NCI-H2196 (cell line): ENCODE measurements around the gene TCFL5.

Source experiments
- DNase-seq: peaks from one replicate; lab custom pipeline; 2025; ENCODE audit not compliant: unreplicated experiment; lab: John Stamatoyannopoulos, UW

Gene TCFL5

DNA sequence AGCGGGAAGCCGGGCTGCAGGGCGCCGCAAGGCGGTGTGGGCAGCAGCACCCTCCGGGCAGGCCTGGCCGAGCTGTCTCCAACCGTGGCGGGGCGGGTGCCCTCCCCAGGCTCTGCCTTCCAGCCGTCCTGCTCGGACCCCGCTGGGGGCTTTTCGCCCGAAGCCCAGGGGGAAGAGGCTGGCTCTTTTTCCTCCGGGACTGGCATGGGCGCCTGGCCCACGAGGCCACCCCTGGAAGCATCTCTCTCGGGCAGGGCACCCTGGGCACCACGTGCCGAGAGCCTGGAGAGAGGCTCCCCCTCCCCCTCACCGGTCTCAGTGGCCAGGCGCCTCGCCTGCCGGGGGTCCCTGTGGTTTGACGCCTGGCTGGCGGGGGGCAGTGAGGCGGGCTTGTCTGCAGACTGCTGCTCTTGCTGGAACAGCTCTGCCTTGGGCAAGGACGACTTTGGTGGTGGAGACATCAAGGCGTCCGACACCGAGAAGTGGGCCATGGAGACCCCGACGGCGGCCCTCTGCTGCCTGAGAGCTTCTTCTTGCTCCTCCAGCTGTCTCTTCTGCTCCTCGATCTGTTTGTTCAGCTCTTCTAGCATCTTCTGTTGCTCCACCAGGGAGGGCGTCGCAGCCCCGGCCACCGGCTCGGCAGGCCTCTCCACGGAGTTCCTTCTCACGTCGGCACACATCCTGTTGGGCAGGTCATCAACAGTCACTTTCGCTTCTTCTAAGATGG lies 19.5 kb upstream of the TCFL5 start:
- DNase-seq, result no peak

- DNase-seq, result no peak
Measured at GRCh38 chr20:62880147-62880934, 18.7 kb upstream of the TCFL5 start.

DNA sequence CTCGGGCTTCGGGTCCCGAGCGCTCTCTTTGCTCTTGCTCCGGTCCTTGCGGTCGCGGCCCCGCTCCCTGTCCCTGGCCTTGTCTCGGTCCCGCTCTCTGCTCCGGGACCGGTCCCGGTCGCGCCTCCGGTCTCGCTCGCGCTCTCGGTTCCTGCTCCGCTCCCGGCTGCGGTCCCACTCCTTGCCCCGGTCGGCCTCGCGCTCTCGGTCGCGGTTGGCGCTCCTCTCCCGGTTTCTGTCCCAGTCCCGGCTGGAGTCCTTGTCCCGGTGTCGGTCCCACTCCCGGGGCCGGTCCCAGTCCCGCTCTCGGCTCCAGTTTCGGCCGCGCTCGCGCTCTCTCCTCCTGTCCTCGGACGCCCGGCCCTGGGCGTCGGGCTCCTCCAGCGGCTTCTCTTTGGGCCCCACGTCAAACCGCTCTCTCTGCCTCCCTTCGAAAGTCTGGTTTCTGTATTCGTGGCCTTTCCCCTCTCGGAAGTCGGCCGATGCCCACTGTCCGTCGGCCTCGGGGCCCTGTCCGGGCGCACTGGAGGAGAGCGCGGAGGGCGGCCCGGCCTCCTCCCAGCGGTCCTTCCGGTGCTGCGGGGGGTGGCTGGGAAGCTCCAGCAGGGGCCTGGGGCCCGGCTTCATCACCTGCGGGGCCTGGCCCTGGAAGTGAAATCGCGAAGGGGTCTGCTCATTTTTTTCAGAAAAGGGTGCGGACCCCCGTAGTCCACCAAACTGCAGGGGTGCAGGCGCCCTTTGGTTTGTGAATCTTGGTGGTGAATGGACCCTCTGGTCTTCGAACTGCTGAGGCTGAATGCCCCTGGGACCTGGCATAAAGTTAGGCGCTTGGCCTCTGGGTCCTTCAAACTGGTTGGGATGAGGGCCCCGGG lies 17.9 kb upstream of the TCFL5 start:
- no peak for DNase-seq

DNA sequence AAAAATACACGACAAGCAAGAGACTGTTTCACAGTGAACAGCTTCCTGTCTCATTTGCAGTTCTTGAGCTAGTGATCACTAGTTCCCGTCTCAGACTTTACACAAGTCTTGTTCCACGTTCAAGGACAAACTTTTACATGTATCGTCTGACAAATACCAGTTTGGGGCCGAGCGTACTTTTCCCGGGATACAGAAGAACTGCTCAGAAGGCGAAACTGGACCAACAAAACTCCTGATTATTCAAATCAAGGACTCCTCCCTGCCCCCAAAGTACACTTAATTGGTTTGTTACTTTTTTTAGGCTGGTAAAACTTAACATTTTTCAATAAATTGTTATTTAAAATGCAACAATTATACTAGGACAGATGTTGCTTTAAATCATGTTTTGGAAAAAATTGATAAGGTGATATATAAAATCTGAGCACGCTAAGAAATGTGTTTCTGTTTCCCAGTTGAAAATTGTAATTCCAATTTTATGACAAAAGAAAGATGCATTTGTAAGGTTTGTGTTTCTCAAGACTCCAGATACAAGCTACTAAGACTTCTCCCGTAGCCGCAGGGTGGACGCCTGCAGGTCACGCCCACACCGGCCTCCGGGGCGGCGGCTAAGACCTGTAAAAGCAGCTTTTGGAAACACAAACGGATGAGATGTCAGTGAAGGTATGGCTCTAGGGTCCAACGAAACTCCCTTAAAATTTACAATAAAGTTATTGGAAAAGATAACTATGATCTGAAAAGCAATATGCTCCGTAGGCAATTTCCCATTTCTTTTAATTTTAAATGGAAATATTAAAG lies 16.8 kb upstream of the TCFL5 start:
- no peak for DNase-seq

GRCh38 chr20:62876902-62877816 lies 15.5 kb upstream of the TCFL5 start:
- no peak for DNase-seq

DNA sequence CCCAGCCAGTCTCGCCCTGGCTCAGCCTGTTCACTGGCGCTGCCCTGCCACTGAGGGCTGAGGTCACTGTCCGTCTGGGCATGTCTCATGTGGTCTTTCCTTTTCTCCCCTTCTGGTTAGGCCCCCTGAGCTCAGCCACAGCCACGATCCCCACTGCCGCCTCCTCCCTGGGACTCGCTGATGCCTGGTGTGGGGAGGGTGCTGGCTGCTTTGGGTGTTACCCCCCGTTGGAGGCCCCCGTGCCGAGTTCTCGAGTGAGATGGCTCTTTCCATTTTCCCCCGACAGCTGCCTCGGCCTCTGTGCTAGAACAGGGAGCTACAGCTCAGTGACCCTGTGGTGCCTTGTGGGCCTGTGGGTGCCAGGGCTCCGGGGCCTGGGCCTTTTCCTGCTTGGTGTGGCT lies 14.9 kb upstream of the TCFL5 start:
- DNase-seq, result no peak

GRCh38 chr20:62875419-62876361 lies 14.1 kb upstream of the TCFL5 start:
- DNase-seq, result peak; percentile 92

DNA sequence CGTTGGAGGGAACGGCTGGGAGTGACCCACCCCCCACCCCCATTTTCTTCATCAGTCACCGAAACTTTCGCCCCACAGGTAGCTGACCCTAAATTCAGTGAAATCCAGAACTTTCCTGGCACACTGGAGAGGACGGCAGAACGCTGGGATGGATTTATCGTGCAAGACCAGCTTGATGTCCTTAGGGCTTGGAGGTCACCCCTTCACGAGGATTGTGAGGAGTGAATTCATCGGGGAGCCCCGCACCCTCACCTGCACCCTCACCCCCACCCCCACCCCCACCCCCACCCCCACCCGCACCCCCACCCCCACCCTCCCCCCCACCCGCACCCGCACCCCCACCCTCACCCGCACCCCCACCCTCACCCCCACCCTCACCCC lies 13.3 kb upstream of the TCFL5 start:
- peak; percentile 33 for DNase-seq

GRCh38 chr20:62873681-62874031 lies 12.0 kb upstream of the TCFL5 start:
- DNase-seq, result peak; percentile 56

DNA sequence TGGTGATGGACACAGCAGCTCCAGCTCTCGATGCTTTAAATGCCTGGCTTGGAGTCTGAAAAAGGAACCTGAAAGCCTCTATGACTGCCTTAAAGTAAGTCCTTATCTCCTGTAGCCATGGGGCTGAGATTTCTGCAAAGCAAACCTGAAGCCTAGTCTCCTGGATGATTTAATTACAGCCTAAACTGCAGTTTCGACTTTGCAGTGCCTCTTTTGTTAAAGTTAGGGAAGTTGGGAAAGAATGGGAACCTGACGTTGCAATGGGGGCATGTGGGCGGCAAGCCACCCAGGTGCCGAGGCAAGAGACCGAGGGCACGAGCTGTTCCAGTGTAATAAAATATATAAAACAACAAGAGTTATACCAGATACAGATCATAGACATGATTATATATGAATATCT lies 11.7 kb upstream of the TCFL5 start:
- DNase-seq, result no peak

DNA sequence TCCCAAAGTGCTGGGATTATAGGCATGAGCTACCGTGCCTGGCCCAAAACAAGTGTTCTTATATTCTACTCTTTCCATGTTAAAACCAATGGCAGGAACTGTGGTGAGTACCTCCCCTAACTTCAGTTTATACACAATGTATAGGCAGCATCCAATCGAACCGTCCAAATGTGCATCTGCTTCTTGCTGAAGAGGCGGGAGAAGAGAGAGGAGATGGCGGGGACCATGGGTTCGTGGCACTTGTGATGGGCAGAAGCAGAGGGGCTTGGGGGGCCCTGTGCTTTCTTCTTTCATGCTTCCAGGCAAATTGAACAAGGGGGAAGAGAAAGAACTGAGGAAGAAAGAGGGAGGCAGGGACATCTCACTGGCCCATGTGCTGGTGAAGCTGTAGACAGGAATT lies 11.2 kb upstream of the TCFL5 start:
- DNase-seq, result no peak

DNA sequence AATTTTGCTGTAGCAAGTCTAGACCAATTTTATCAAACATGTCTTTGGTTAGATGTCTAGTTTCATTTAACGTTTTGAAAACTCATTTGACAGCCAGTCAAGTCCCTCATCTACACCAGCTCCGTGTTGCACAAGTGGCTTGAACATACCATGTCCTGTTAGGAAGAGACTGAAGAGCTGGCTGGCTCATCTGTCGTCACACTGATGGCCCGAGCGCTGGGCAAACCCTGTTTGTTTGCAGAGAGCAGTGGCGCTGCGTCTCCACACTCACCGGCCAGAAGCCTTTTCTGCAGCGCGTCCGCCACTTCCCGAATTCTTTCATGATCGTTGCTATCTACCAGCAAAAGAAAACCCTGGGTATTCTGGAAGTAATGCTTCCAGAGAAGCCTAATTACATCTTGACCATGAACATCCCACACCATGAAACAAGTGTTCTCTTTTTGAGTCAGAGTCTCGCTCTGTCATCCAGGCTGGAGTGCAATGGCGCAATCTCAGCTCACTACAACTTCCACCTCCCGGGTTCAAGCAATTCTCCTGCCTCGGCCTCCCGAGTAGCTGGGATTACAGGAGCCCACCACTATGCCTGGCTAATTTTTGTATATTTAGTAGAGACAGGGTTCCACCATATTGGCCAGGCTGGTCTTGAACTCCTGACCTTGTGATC lies 10.7 kb upstream of the TCFL5 start:
- no peak for DNase-seq

GRCh38 chr20:62864207-62864606 lies 2.6 kb upstream of the TCFL5 start:
- no peak for DNase-seq

DNA sequence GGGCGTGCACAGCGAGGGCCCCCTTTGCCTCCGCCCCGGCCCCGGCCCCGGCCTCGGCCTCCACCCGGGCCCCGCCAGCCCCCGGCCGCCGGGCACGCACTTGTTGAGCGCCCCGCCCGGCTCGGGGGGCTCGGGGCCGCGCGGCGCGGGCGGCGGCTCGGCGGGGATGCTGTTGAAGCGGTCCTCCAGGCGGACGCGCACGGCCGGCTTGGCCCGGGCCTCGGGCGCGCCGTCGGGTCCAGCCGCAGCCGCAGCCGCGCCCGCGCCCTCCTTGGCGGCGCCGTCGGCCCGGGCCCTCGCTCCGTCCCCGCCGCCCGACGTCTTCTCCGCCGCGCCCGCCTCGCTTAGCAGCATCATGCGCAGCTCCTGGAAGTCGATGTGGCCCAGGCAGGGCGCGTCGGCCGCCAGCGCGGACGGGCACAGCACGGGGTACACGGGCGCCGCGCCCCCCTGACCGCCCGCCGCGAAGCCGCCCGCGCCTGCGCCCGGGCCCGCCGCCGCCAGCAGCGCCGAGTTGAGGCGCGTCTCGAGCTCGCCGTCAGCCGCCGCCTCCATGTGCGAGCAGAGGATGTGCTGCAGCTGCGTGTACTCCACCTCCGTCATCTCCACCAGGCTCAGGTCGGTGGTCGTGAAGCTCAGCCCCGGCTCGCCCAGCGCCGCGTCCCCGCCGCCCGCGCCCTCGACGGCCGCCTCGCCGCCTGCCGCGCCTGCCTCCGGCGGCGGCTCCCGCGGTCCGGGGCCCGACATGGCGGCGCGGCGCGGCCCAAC lies 514 bp downstream of the TCFL5 start:
- peak; percentile 12 for DNase-seq

- no peak for DNase-seq
Measured at GRCh38 chr20:62860391-62860923, 1.2 kb downstream of the TCFL5 start.

DNA sequence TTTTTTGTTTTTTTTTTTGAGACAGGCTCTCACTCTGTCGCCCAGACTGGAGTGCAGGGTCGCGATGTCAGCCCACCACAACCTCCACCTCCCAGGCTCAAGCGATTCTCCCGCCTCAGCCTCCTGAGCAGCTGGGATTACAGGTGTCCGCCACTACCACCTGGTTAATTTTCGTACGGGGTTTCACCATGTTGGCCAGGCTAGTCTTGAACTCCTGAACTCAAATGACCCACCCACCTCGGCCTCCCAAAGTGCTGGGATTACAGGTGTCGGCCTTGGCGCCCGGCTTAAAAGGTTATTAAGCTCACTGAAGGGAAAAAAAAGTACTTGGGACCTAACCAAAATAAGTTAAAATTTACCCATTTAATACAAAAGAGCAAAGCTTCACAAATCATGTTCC lies 1.9 kb downstream of the TCFL5 start:
- DNase-seq, result no peak
